Heart left ventricle (tissue), 13 donors: ENCODE results near the gene P2RX7.
"Not testable (repeated sequence)": the region's sequence is repeated elsewhere in the genome, so short reads cannot be mapped to it uniquely, and the experiment has no call there.

ENCODE experiments used
- POLR2A ChIP-seq, 2 donors: fragments of 450-650 bp; IDR thresholded peaks; one replicate each; pipeline ENCODE4 v1.6.1; 2017; ENCODE audit warnings: antibody characterized with exemption in 2 of 2, mild to moderate bottlenecking in 2 of 2, moderate library complexity in 2 of 2
- TF ChIP-seq, protein P1 (sequence below), 12 donors: fragments of 200-600 bp; sonication (generic) in 4 of 12; IDR thresholded peaks; one replicate each; pipeline versions ENCODE4 v1.5.0 to v1.8.0; 2018 to 2022; ENCODE audit warnings: antibody characterized with exemption in 12 of 12, mild to moderate bottlenecking in 5 of 12
- donor health status: ischemic (EF 13 %, LVEDD 7.1; RV severe dilation, severe dysfunction).
- donor health status: DM: no; HTN: yes; CAD: no.
- donor health status: DM: no; HTN: no; CAD: no.
- donor health status: ischemic (EF 25% LVEDD 6.9; RV normal size, moderate dysfunction).
- donor health status: ischemic (EF 25% LVEDD 5.7; RV mildly dilated, moderate dysfunction).
- donor health status: ischemic (EF 35%, LVEDD 5.7; RV mildly dilated, moderate dysfunction).
- donor health status: nonischemic (EF 11% LVEDD 7.7; RV severe dilation, severe dysfunction).
- donor health status: DM: yes; HTN: yes; CAD: no.
- donor health status: PGD.
- donor health status: ischemic (EF 29% LVEDD 5.4; RV normal size, mild dysfunction).
- donor health status: nonischemic (EF 23%, LVEDD 6.1; RV moderate dilation, normal function).

DNA sequence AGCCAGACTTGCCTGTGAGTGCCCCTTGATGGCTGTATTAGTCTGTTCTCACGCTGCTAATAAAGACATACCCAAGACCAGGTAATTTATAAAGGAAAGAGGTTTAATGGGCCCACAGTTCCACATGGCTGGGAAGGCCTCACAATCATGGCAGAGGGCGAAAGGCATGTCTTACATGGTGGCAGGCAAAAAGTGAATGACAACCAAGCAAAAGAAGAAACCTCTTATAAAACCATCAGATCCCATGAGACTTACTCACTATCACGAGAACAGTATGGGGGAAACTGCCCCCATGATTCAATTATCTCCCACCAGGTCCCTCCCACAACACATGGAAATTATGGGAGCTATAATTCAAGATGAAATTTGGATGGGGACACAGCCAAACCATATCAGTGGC is 16.6 kb downstream of the P2RX7 start:
- not testable (repeated sequence) for TF ChIP-seq POLR2A (IDR thresholded peaks at IDR 0.05)
- TF ChIP-seq, protein P1, sequence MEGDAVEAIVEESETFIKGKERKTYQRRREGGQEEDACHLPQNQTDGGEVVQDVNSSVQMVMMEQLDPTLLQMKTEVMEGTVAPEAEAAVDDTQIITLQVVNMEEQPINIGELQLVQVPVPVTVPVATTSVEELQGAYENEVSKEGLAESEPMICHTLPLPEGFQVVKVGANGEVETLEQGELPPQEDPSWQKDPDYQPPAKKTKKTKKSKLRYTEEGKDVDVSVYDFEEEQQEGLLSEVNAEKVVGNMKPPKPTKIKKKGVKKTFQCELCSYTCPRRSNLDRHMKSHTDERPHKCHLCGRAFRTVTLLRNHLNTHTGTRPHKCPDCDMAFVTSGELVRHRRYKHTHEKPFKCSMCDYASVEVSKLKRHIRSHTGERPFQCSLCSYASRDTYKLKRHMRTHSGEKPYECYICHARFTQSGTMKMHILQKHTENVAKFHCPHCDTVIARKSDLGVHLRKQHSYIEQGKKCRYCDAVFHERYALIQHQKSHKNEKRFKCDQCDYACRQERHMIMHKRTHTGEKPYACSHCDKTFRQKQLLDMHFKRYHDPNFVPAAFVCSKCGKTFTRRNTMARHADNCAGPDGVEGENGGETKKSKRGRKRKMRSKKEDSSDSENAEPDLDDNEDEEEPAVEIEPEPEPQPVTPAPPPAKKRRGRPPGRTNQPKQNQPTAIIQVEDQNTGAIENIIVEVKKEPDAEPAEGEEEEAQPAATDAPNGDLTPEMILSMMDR (IDR thresholded peaks at IDR 0.05), result not testable (repeated sequence)
